ENCODE data around the gene C1QTNF8. TPM values are rescaled to one million over a fixed set of nuclear protein-coding genes. Genes with fewer than 3 reads are reported as not detected.
A peak's percentile ranks its signal among the peaks of the same experiment; 100 is the strongest.

The C1QTNF8 gene
- total and polyA plus RNA-seq, 2 of the 8 experiments (the other 6 are each of a cell fraction or from before 2014, with no cell fraction given): not detected

GRCh38 chr16:1131378-1131994 is 35.4 kb upstream of the C1QTNF8 start:
- no peaks in the 10 kb centered on the region for H3K23me2 ChIP-seq (ENCODE audit: low read depth, low read length)
- no peak overlapping the region for H3K18ac ChIP-seq (ENCODE audit: extremely low read depth, low read length)
- H3K4ac ChIP-seq (replicated peaks; ENCODE audit: insufficient read length, low read depth, low read length): no peak overlapping the region
- no peaks in the 10 kb centered on the region for H4K20me1 ChIP-seq (replicated peaks in 1 of 2; ENCODE audit: control insufficient read depth in 1 of 2, insufficient read depth in 2 of 2, low read length in 2 of 2)
- no peak overlapping the region for H4K5ac ChIP-seq (ENCODE audit: insufficient read length, low read depth, low read length)
- no peak overlapping the region; the same call in 1 of the 2 replicates for H2AK5ac ChIP-seq (ENCODE audit: low read depth, low read length)
- H3K27ac ChIP-seq (ENCODE audit: low read depth, low read length): no peak overlapping the region
- no peak overlapping the region for H2BK20ac ChIP-seq (ENCODE audit: low read length)
- CTCF ChIA-PET (ENCODE audit: partially characterized antibody): interaction anchor here (1.3 to 1.9 kb wide), 2 partner anchors 28 to 63 kb away, joined by 5 to 8 read pairs; no protein-coding TSS in a partner anchor
- no peak overlapping the region for H3K9ac ChIP-seq (replicated peaks in 1 of 4; ENCODE audit: extremely low read depth in 1 of 4, low read depth in 3 of 4, low read length in 3 of 4)
- H3K79me1 ChIP-seq (ENCODE audit: low read depth, low read length): no peaks in the 10 kb centered on the region
- peaks cover 0 to 6% (median 0%) of the 10 kb centered on the region in 4 experiments; a peak in 2 of 7 replicates for H3K4me1 ChIP-seq (replicated peaks in 1 of 4; ENCODE audit: control insufficient read depth in 3 of 4, insufficient read depth in 4 of 4, low read length in 3 of 4)
- H3K36me3 ChIP-seq (ENCODE audit: control insufficient read depth in 2 of 4, insufficient read depth in 4 of 4, low read length in 3 of 4): no peaks in the 10 kb centered on the region
- H3K14ac ChIP-seq (ENCODE audit: insufficient read length): no peak overlapping the region
- H2BK15ac ChIP-seq (ENCODE audit: low read length): no peak overlapping the region
- no peaks in the 10 kb centered on the region for H3K27me3 ChIP-seq (replicated peaks in 1 of 4; ENCODE audit: control insufficient read depth in 3 of 4, extremely low read depth in 1 of 4, insufficient read depth in 3 of 4, low read length in 3 of 4)
- no peak overlapping the region for H4K91ac ChIP-seq (replicated peaks; ENCODE audit: insufficient read length, low read length)
- no peak overlapping the region for H2AFZ ChIP-seq (ENCODE audit: low read length)
- WGBS, 2 experiments (ENCODE audit: extremely low coverage in 1 of 2, insufficient coverage in 1 of 2, insufficient read length in 1 of 2, insufficient replicate concordance in 2 of 2, low coverage in 1 of 2, low lambda C conversion rate in 2 of 2, missing lambda C conversion rate in 1 of 2): 91% methylated on average over 17 of the region's 35 CpGs; no CpG with 5 or more reads in 1 of the 2 experiments
- H2BK120ac ChIP-seq (replicated peaks; ENCODE audit: low read depth, low read length): no peak overlapping the region
- H3K4me3 ChIP-seq (ENCODE audit: extremely low read depth in 1 of 4, insufficient read depth in 2 of 4, low read depth in 3 of 4, low read length in 4 of 4): no peak overlapping the region
- no peak overlapping the region for H2BK5ac ChIP-seq (ENCODE audit: low read depth, low read length)
- no peak overlapping the region for H3K23ac ChIP-seq (ENCODE audit: insufficient read length)
- H2BK12ac ChIP-seq (ENCODE audit: low read depth, low read length): no peak overlapping the region
- DNase-seq (ENCODE audit: low read depth in 1 of 2, low spot score in 2 of 2) (no peak), FAIRE-seq (no peak)
- no peaks in the 10 kb centered on the region for H3K79me2 ChIP-seq (ENCODE audit: control insufficient read depth in 1 of 2, insufficient read depth in 2 of 2, low read length in 2 of 2)
- POLR2A ChIA-PET (ENCODE audit: partially characterized antibody): interaction anchor here (0.7 to 0.8 kb wide), 2 partner anchors 272 to 329 kb away, joined by 3 read pairs; no protein-coding TSS in a partner anchor
- no peaks in the 10 kb centered on the region for H3K9me3 ChIP-seq (ENCODE audit: insufficient read depth in 2 of 2, low read depth in 1 of 2, low read length in 1 of 2)
- H3K56ac ChIP-seq (replicated peaks; ENCODE audit: insufficient read length, low read depth, low read length): no peak overlapping the region
- H4K8ac ChIP-seq (ENCODE audit: extremely low read depth, insufficient read depth, low read length): peak overlapping the region; percentile 57; the same call in 1 of the 2 replicates
- H3K4me2 ChIP-seq (ENCODE audit: insufficient read depth in 1 of 2, low read depth in 2 of 2, low read length in 2 of 2): no peak overlapping the region
- no peak for TF ChIP-seq TAF1 (IDR thresholded peaks at IDR 0.05; ENCODE audit: low read depth, low read length)
- TF ChIP-seq TBP (IDR thresholded peaks at IDR 0.05; ENCODE audit: low read depth, low read length): no peak
- TF ChIP-seq SAP30 (IDR thresholded peaks at IDR 0.05; ENCODE audit: insufficient read depth, insufficient replicate concordance, low read length): no peak
- no peak for TF ChIP-seq YY1 (IDR thresholded peaks at IDR 0.05; ENCODE audit: low read depth, low read length)
- no peak for TF ChIP-seq RBBP5 (IDR thresholded peaks at IDR 0.05; ENCODE audit: borderline replicate concordance, low read depth, low read length)
- TF ChIP-seq CTBP2 (IDR thresholded peaks at IDR 0.05; ENCODE audit: borderline replicate concordance, insufficient read depth, insufficient read length, low read length): no peak
- no peak for TF ChIP-seq JUND (IDR thresholded peaks at IDR 0.05; ENCODE audit: low read length)
- TF ChIP-seq RAD21 (IDR thresholded peaks at IDR 0.05 in 1 of 2, conservative IDR thresholded peaks at IDR 0.05 in 1 of 2; ENCODE audit: low read depth in 2 of 2, low read length in 2 of 2): no peak

Data from H1 (cell line).